D721Med (cell line): ENCODE results near the gene GNAT1.

Experiments used
- DNase-seq: peaks from one replicate; pipeline ENCODE4 v3.0.0; 2011; ENCODE audit warnings: low spot score; ENCODE audit not compliant: insufficient read length
- FAIRE-seq: peaks from 2 replicates; lab custom pipeline; 2011; peaks lifted over from hg19 to GRCh38; lab: Jason Lieb, UNC
- CTCF ChIP-seq: IDR thresholded peaks from 2 replicates; pipeline ENCODE4 v1.5.1; 2012; ENCODE audit warnings: mild to moderate bottlenecking, control low read depth; ENCODE audit not compliant: insufficient read depth; ENCODE audit errors: missing control alignments

Gene GNAT1

GRCh38 chr3:50220109-50220508, 28.7 kb downstream of the GNAT1 start:
- TF ChIP-seq CTCF: no peak
- FAIRE-seq (no peak), DNase-seq (no peak)

- no peak for TF ChIP-seq CTCF
Measured at GRCh38 chr3:50221051-50221410, 29.6 kb downstream of the GNAT1 start.

GRCh38 chr3:50221411-50222168, 30.2 kb downstream of the GNAT1 start:
- TF ChIP-seq CTCF: no peak
- DNase-seq (no peak), FAIRE-seq (no peak)

More at GRCh38 chr3:50221051-50221410, 29.6 kb downstream of the GNAT1 start:
- no peak for DNase-seq
- FAIRE-seq: no peak

- DNase-seq (no peak), FAIRE-seq (no peak)
- no peak for TF ChIP-seq CTCF
Measured at GRCh38 chr3:50222169-50222528, 30.7 kb downstream of the GNAT1 start.

- FAIRE-seq (no peak), DNase-seq (no peak)
- TF ChIP-seq CTCF: no peak
Measured at GRCh38 chr3:50224639-50225038, 33.2 kb downstream of the GNAT1 start.

GRCh38 chr3:50226888-50227389, 35.5 kb downstream of the GNAT1 start:
- FAIRE-seq (no peak), DNase-seq (no peak)
- no peak for TF ChIP-seq CTCF
